SU-DHL-6 (cell line): Measurements from ENCODE around the gene DMD.

Experiments used
- H2AFZ ChIP-seq: fragments of 200-600 bp; sonication (generic); 2 replicates; pipeline ENCODE4 v1.6.1; 2014; ENCODE audit warnings: low read depth, mild to moderate bottlenecking, moderate library complexity, mixed read lengths, antibody characterized with exemption, low read length; ENCODE audit not compliant: severe bottlenecking
- H3F3A ChIP-seq: fragments of 200-600 bp; shearing (Covaris generic); 2 replicates; pipeline ENCODE4 v1.6.0; 2016; ENCODE audit warnings: antibody characterized with exemption, mild to moderate bottlenecking; ENCODE audit not compliant: insufficient read depth
- H3K27ac ChIP-seq: fragments of 200-600 bp; sonication (generic); 2 replicates; pipeline ENCODE4 v1.5.1; 2016; ENCODE audit warnings: low read depth, mild to moderate bottlenecking, low read length, moderate library complexity, mixed read lengths
- H3K27me3 ChIP-seq: fragments of 200-600 bp; sonication (generic), shearing (Covaris generic); 2 replicates; pipeline ENCODE4 v1.6.0; 2014; ENCODE audit warnings: mild to moderate bottlenecking, low read length
- H3K36me3 ChIP-seq: fragments of 200-600 bp; sonication (generic); 2 replicates; pipeline ENCODE4 v1.6.1; 2014; ENCODE audit warnings: mild to moderate bottlenecking, low read length, mixed read lengths
- H3K4me2 ChIP-seq: fragments of 300-600, 200-600 bp; shearing (Covaris generic), sonication (generic); 2 replicates; pipeline ENCODE4 v1.6.0; 2014; ENCODE audit warnings: low read length, low read depth, mild to moderate bottlenecking; ENCODE audit not compliant: poor library complexity, severe bottlenecking
- H3K4me3 ChIP-seq: fragments of 200-600 bp; sonication (generic); 2 replicates; pipeline ENCODE4 v1.5.1; 2014; ENCODE audit warnings: antibody characterized with exemption, low read length, mild to moderate bottlenecking, mixed read lengths; ENCODE audit not compliant: insufficient read depth, poor library complexity, severe bottlenecking
- H3K79me2 ChIP-seq: fragments of 200-600 bp; sonication (generic); 2 replicates; pipeline ENCODE4 v1.6.1; 2014; ENCODE audit warnings: mild to moderate bottlenecking, low read length, moderate library complexity; ENCODE audit not compliant: insufficient read depth
- H3K9ac ChIP-seq: fragments of 200-600 bp; sonication (generic); 2 replicates; pipeline ENCODE4 v1.7.0; 2014; ENCODE audit warnings: mild to moderate bottlenecking, low read length
- H3K9me2 ChIP-seq: fragments of 200-600 bp; sonication (generic); replicated peaks from 2 replicates; pipeline ENCODE4 v1.6.1; 2014; ENCODE audit warnings: low read length; ENCODE audit not compliant: insufficient read depth
- H3K9me3 ChIP-seq: fragments of 200-600 bp; sonication (generic); 2 replicates; pipeline ENCODE4 v1.6.1; 2014; ENCODE audit warnings: low read length, mixed read lengths; ENCODE audit not compliant: insufficient read depth
- H4K20me1 ChIP-seq: fragments of 200-600 bp; sonication (generic); 2 replicates; pipeline ENCODE4 v1.6.1; 2014; ENCODE audit warnings: low read depth, mild to moderate bottlenecking, antibody characterized with exemption, low read length, moderate library complexity, mixed read lengths
- CTCF ChIP-seq: fragments of 200-600 bp; sonication (generic); IDR thresholded peaks from one replicate; pipeline ENCODE4 v1.5.1; 2017; ENCODE audit warnings: antibody characterized with exemption, mild to moderate bottlenecking, low read length, moderate library complexity; ENCODE audit not compliant: insufficient read depth, poor library complexity, severe bottlenecking
- EZH2phosphoT487 ChIP-seq: fragments of 200-600 bp; sonication (generic), shearing (Covaris generic); conservative IDR thresholded peaks from 2 replicates; pipeline ENCODE4 v1.6.1; 2018; ENCODE audit warnings: mild to moderate bottlenecking, antibody characterized with exemption, low read length, moderate library complexity, mixed read lengths

Gene DMD

GRCh38 chrX:31808357-31808756 lies 1403.0 kb downstream of the DMD start:
- Histone ChIP-seq H3K4me3 (no peak overlapping the region), H3K9ac (no peak overlapping the region), H3K27ac (no peak overlapping the region), H3K79me2 (no peaks in the 10 kb centered on the region), H3K36me3 (no peaks in the 10 kb centered on the region), H4K20me1 (no peaks in the 10 kb centered on the region), H3K27me3 (no peaks in the 10 kb centered on the region), H3F3A (no peaks in the 10 kb centered on the region), H3K9me2 (no peaks in the 10 kb centered on the region), H3K9me3 (no peaks in the 10 kb centered on the region), H2AFZ (no peak overlapping the region), H3K4me2 (no peak overlapping the region)
- TF ChIP-seq EZH2phosphoT487 (no peak), CTCF (no peak)

DNA sequence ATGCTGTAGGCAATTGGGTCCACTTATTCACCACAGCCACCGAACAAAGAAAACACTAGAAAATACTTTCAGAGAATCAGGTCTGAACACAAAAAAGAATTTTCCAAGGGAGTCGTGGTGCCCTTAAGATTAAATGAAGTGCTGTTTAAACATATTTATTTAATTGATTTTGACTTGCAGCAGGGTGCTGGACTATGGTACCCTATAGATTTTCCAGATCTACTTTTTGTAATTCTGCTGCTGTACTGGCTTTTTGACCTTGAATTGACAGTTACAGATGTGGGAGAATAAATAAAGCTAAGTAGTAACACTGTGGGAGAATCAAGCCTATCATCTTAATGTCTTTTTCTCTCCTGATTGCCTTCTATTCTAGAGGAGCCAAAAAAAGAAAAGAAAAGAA lies 1404.2 kb downstream of the DMD start:
- no peaks in the 10 kb centered on the region for H3K36me3 ChIP-seq
- no peaks in the 10 kb centered on the region for H4K20me1 ChIP-seq
- no peak overlapping the region for H3K27ac ChIP-seq
- no peak overlapping the region for H3K4me3 ChIP-seq
- H3K9ac ChIP-seq = no peak overlapping the region
- no peak overlapping the region for H3K4me2 ChIP-seq
- H3F3A ChIP-seq = no peaks in the 10 kb centered on the region
- H3K27me3 ChIP-seq = no peaks in the 10 kb centered on the region
- no peaks in the 10 kb centered on the region for H3K9me2 ChIP-seq
- no peaks in the 10 kb centered on the region for H3K79me2 ChIP-seq
- H2AFZ ChIP-seq = no peak overlapping the region
- TF ChIP-seq CTCF (no peak), EZH2phosphoT487 (no peak)
- H3K9me3 ChIP-seq = no peaks in the 10 kb centered on the region

GRCh38 chrX:31805781-31806180 lies 1405.6 kb downstream of the DMD start:
- TF ChIP-seq CTCF (no peak), EZH2phosphoT487 (no peak)
- H3K4me3 ChIP-seq = no peak overlapping the region
- no peaks in the 10 kb centered on the region for H3F3A ChIP-seq
- no peak overlapping the region for H3K27ac ChIP-seq
- no peak overlapping the region for H3K9ac ChIP-seq
- H4K20me1 ChIP-seq = no peaks in the 10 kb centered on the region
- H3K9me2 ChIP-seq = no peaks in the 10 kb centered on the region
- no peaks in the 10 kb centered on the region for H3K79me2 ChIP-seq
- H3K9me3 ChIP-seq = no peaks in the 10 kb centered on the region
- no peak overlapping the region for H3K4me2 ChIP-seq
- no peaks in the 10 kb centered on the region for H3K27me3 ChIP-seq
- H3K36me3 ChIP-seq = no peaks in the 10 kb centered on the region
- H2AFZ ChIP-seq = no peak overlapping the region

DNA sequence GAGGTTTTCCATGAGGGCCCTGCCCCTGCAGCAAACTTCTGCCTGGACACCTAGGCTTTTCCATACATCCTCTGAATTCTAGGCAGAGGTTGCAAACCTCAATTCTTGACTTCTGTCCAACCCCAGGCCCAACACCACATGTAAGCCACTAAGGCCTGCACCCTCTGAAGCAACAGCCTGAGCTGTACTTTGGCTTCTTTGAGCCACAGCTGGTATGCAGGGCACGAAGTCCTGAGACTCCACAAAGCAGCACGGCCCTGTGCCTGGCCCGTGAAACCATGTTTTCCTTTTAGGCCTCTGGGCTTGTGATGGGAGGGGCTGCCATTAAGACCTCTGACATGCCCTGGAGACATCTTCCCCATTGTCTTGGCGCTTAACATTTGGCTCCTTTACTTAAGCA lies 1411.1 kb downstream of the DMD start:
- H3K4me2 ChIP-seq = no peak overlapping the region
- H3K9me2 ChIP-seq = no peaks in the 10 kb centered on the region
- H3K9me3 ChIP-seq = no peaks in the 10 kb centered on the region
- no peak overlapping the region for H3K27ac ChIP-seq
- no peak overlapping the region for H2AFZ ChIP-seq
- no peak overlapping the region for H3K9ac ChIP-seq
- no peaks in the 10 kb centered on the region for H3K79me2 ChIP-seq
- H3K36me3 ChIP-seq = no peaks in the 10 kb centered on the region
- TF ChIP-seq CTCF (no peak), EZH2phosphoT487 (no peak)
- no peaks in the 10 kb centered on the region for H4K20me1 ChIP-seq
- H3K4me3 ChIP-seq = no peak overlapping the region
- no peaks in the 10 kb centered on the region for H3K27me3 ChIP-seq
- no peaks in the 10 kb centered on the region for H3F3A ChIP-seq
